SJSA1 (cell line): ENCODE data around the gene ABCC6. TPM values are rescaled to one million over a fixed set of nuclear protein-coding genes. Genes with fewer than 3 reads are reported as not detected.
"Not testable (repeated sequence)": the region's sequence is repeated elsewhere in the genome, so short reads cannot be mapped to it uniquely, and the experiment has no call there.

ENCODE experiments used
- DNase-seq, 2 experiments: peaks; one replicate each; pipeline ENCODE4 v3.0.0-alpha.2; 2015 to 2020; ENCODE audit warnings: low spot score in 2 of 2, low read depth in 1 of 2
- H3K27ac ChIP-seq: fragments of 250-450 bp; sonication (Bioruptor Pico); 2 replicates; pipeline ENCODE4 v1.5.1; 2020; ENCODE audit warnings: mild to moderate bottlenecking, moderate library complexity
- H3K27me3 ChIP-seq: fragments of 250-450 bp; sonication (Bioruptor Pico); replicated peaks from 2 replicates; pipeline ENCODE4 v1.5.1; 2020; ENCODE audit warnings: mild to moderate bottlenecking, moderate library complexity
- H3K36me3 ChIP-seq: fragments of 250-450 bp; sonication (Bioruptor Pico); 2 replicates; pipeline ENCODE4 v1.5.1; 2020; ENCODE audit warnings: mild to moderate bottlenecking
- H3K4me1 ChIP-seq: fragments of 250-450 bp; sonication (Bioruptor Pico); replicated peaks from 2 replicates; pipeline ENCODE4 v1.6.1; 2021; ENCODE audit warnings: mild to moderate bottlenecking
- H3K4me3 ChIP-seq: fragments of 250-450 bp; sonication (Bioruptor Pico); 2 replicates; pipeline ENCODE4 v1.5.1; 2020; ENCODE audit warnings: mild to moderate bottlenecking
- H3K9me3 ChIP-seq: fragments of 250-450 bp; sonication (Bioruptor Pico); replicated peaks from 2 replicates; pipeline ENCODE4 v1.5.1; 2020; ENCODE audit warnings: mild to moderate bottlenecking
- total RNA-seq: library from RNA; depleted of rRNA; stranded (reverse); fragments of >200 nt; shearing (Covaris generic); gene quantifications from 2 replicates; pipeline ENCODE4 v1.2.3, GENCODE V29; 2014

The ABCC6 gene
- total RNA-seq, 1 experiment from 2014 or later = not detected

GRCh38 chr16:16190546-16190945, 32.7 kb downstream of the ABCC6 start:
- no peaks in the 10 kb centered on the region for H3K36me3 ChIP-seq
- no peak for DNase-seq
- H3K4me1 ChIP-seq = no peaks in the 10 kb centered on the region
- no peak overlapping the region for H3K27ac ChIP-seq
- no peaks in the 10 kb centered on the region for H3K9me3 ChIP-seq
- no peaks in the 10 kb centered on the region for H3K27me3 ChIP-seq
- H3K4me3 ChIP-seq = no peak overlapping the region

GRCh38 chr16:16189842-16190241, 33.5 kb downstream of the ABCC6 start:
- Histone ChIP-seq H3K4me1 (no peaks in the 10 kb centered on the region), H3K9me3 (no peaks in the 10 kb centered on the region), H3K36me3 (no peaks in the 10 kb centered on the region), H3K27me3 (no peaks in the 10 kb centered on the region), H3K27ac (no peak overlapping the region), H3K4me3 (no peak overlapping the region)
- DNase-seq = no peak

GRCh38 chr16:16188827-16189226, 34.5 kb downstream of the ABCC6 start:
- DNase-seq = no peak
- Histone ChIP-seq H3K36me3 (no peaks in the 10 kb centered on the region), H3K9me3 (no peaks in the 10 kb centered on the region), H3K27me3 (no peaks in the 10 kb centered on the region), H3K4me3 (no peak overlapping the region), H3K4me1 (no peaks in the 10 kb centered on the region), H3K27ac (no peak overlapping the region)

GRCh38 chr16:16186820-16187219, 36.5 kb downstream of the ABCC6 start:
- no peak for DNase-seq
- no peaks in the 10 kb centered on the region for H3K4me1 ChIP-seq
- H3K27me3 ChIP-seq = no peaks in the 10 kb centered on the region
- H3K4me3 ChIP-seq = no peak overlapping the region
- no peaks in the 10 kb centered on the region for H3K36me3 ChIP-seq
- H3K9me3 ChIP-seq = no peaks in the 10 kb centered on the region
- H3K27ac ChIP-seq = no peak overlapping the region

GRCh38 chr16:16185095-16185494, 38.2 kb downstream of the ABCC6 start:
- Histone ChIP-seq H3K27me3 (no peaks in the 10 kb centered on the region), H3K27ac (no peak overlapping the region), H3K9me3 (no peaks in the 10 kb centered on the region), H3K4me3 (no peak overlapping the region), H3K4me1 (no peaks in the 10 kb centered on the region), H3K36me3 (no peaks in the 10 kb centered on the region)
- DNase-seq = no peak

- Histone ChIP-seq H3K36me3 (no peaks in the 10 kb centered on the region), H3K4me3 (no peak overlapping the region), H3K27ac (no peak overlapping the region), H3K27me3 (no peaks in the 10 kb centered on the region), H3K4me1 (no peaks in the 10 kb centered on the region), H3K9me3 (no peaks in the 10 kb centered on the region)
- DNase-seq = no peak
Observed at GRCh38 chr16:16184594-16184993, 38.7 kb downstream of the ABCC6 start.

- no peak for DNase-seq
- Histone ChIP-seq H3K9me3 (0 out of 2 replicates have a peak, but pooled peaks cover 1% of the 10 kb centered on the region), H3K27me3 (no peaks in the 10 kb centered on the region), H3K4me3 (no peak overlapping the region), H3K36me3 (no peaks in the 10 kb centered on the region), H3K27ac (no peak overlapping the region), H3K4me1 (no peaks in the 10 kb centered on the region)
Observed at GRCh38 chr16:16183562-16183961, 39.7 kb downstream of the ABCC6 start.

GRCh38 chr16:16182918-16183317, 40.4 kb downstream of the ABCC6 start:
- Histone ChIP-seq H3K27me3 (no peaks in the 10 kb centered on the region), H3K9me3 (0 out of 2 replicates have a peak, but pooled peaks cover 3% of the 10 kb centered on the region), H3K27ac (no peak overlapping the region), H3K4me1 (no peaks in the 10 kb centered on the region), H3K36me3 (no peaks in the 10 kb centered on the region), H3K4me3 (no peak overlapping the region)
- DNase-seq = no peak

- H3K4me1 ChIP-seq, H3K36me3 ChIP-seq, H3K9me3 ChIP-seq, H3K27me3 ChIP-seq, DNase-seq, H3K4me3 ChIP-seq, H3K27ac ChIP-seq: not testable (repeated sequence)
Observed at GRCh38 chr16:16181748-16182147, 41.5 kb downstream of the ABCC6 start.

- H3K4me3 ChIP-seq = no peak overlapping the region
- 0 out of 2 replicates have a peak, but pooled peaks cover 6% of the 10 kb centered on the region for H3K9me3 ChIP-seq
- no peaks in the 10 kb centered on the region for H3K4me1 ChIP-seq
- no peak overlapping the region for H3K27ac ChIP-seq
- no peak for DNase-seq
- H3K36me3 ChIP-seq = no peaks in the 10 kb centered on the region
- no peaks in the 10 kb centered on the region for H3K27me3 ChIP-seq
Observed at GRCh38 chr16:16178455-16179162, 44.7 kb downstream of the ABCC6 start.

GRCh38 chr16:16176328-16176727, 47.0 kb downstream of the ABCC6 start:
- no peak overlapping the region for H3K27ac ChIP-seq
- DNase-seq = no peak
- no peaks in the 10 kb centered on the region for H3K4me1 ChIP-seq
- no peak overlapping the region for H3K4me3 ChIP-seq
- no peaks in the 10 kb centered on the region for H3K36me3 ChIP-seq
- 0 out of 2 replicates have a peak, but pooled peaks cover 6% of the 10 kb centered on the region for H3K9me3 ChIP-seq
- H3K27me3 ChIP-seq = no peaks in the 10 kb centered on the region

- 0 out of 2 replicates have a peak, but pooled peaks cover 6% of the 10 kb centered on the region for H3K9me3 ChIP-seq
- no peak for DNase-seq
- H3K4me3 ChIP-seq = no peak overlapping the region
- H3K36me3 ChIP-seq = no peaks in the 10 kb centered on the region
- H3K4me1 ChIP-seq = no peaks in the 10 kb centered on the region
- H3K27me3 ChIP-seq = no peaks in the 10 kb centered on the region
- H3K27ac ChIP-seq = no peak overlapping the region
Observed at GRCh38 chr16:16175296-16175695, 48.0 kb downstream of the ABCC6 start.

GRCh38 chr16:16172991-16173390, 50.3 kb downstream of the ABCC6 start:
- Histone ChIP-seq H3K36me3 (no peaks in the 10 kb centered on the region), H3K27me3 (no peaks in the 10 kb centered on the region), H3K9me3 (0 out of 2 replicates have a peak, but pooled peaks cover 3% of the 10 kb centered on the region), H3K27ac (no peak overlapping the region), H3K4me1 (no peaks in the 10 kb centered on the region), H3K4me3 (no peak overlapping the region)
- no peak for DNase-seq

- no peak overlapping the region for H3K4me3 ChIP-seq
- no peak overlapping the region for H3K27ac ChIP-seq
- H3K27me3 ChIP-seq = no peaks in the 10 kb centered on the region
- H3K4me1 ChIP-seq = no peaks in the 10 kb centered on the region
- H3K9me3 ChIP-seq = no peaks in the 10 kb centered on the region
- H3K36me3 ChIP-seq = no peaks in the 10 kb centered on the region
- no peak for DNase-seq
Observed at GRCh38 chr16:16171332-16171919, 51.9 kb downstream of the ABCC6 start.
